ENCODE measurements around the gene KISS1.

- TF ChIP-seq MYC (IDR thresholded peaks at IDR 0.05; ENCODE audit: low read depth, low read length) = no peak
- no peak for TF ChIP-seq CTCF (IDR thresholded peaks at IDR 0.05; ENCODE audit: low read depth, low read length)
- TF ChIP-seq MAX (IDR thresholded peaks at IDR 0.05; ENCODE audit: low read depth, low read length) = no peak
- TF ChIP-seq POLR2A (IDR thresholded peaks at IDR 0.05; ENCODE audit: extremely low read depth, insufficient read length) = no peak
Measured at GRCh38 chr1:204230211-204230610, 33.9 kb upstream of the KISS1 start.
